BLaER1 (cell line): ENCODE data around the gene BCL11B.

ENCODE experiments used
- H3K27ac ChIP-seq: shearing (Covaris generic); formaldehyde crosslinking; 2 replicates; pipeline ENCODE4 v1.8.1; 2022
- H3K27me3 ChIP-seq: shearing (Covaris generic); formaldehyde crosslinking; 2 replicates; pipeline ENCODE4 v1.8.1; 2022
- H3K36me3 ChIP-seq: shearing (Covaris generic); formaldehyde crosslinking; 2 replicates; pipeline ENCODE4 v1.8.1; 2022
- H3K4me1 ChIP-seq: shearing (Covaris generic); formaldehyde crosslinking; 2 replicates; pipeline ENCODE4 v1.8.1; 2022
- H3K4me2 ChIP-seq: shearing (Covaris generic); formaldehyde crosslinking; 2 replicates; pipeline ENCODE4 v1.8.1; 2022
- H3K4me3 ChIP-seq: shearing (Covaris generic); formaldehyde crosslinking; 2 replicates; pipeline ENCODE4 v1.8.1; 2022
- H3K9ac ChIP-seq: shearing (Covaris generic); formaldehyde crosslinking; 2 replicates; pipeline ENCODE4 v1.8.1; 2022
- H3K9me3 ChIP-seq: shearing (Covaris generic); formaldehyde crosslinking; 2 replicates; pipeline ENCODE4 v1.8.1; 2022
- H4K20me1 ChIP-seq: shearing (Covaris generic); formaldehyde crosslinking; 2 replicates; pipeline ENCODE4 v1.8.1; 2022
- Cebpa-rat ChIP-seq: shearing (Covaris generic); IDR thresholded peaks from 2 replicates; pipeline ENCODE4 v1.8.1; 2022

Gene BCL11B

DNA sequence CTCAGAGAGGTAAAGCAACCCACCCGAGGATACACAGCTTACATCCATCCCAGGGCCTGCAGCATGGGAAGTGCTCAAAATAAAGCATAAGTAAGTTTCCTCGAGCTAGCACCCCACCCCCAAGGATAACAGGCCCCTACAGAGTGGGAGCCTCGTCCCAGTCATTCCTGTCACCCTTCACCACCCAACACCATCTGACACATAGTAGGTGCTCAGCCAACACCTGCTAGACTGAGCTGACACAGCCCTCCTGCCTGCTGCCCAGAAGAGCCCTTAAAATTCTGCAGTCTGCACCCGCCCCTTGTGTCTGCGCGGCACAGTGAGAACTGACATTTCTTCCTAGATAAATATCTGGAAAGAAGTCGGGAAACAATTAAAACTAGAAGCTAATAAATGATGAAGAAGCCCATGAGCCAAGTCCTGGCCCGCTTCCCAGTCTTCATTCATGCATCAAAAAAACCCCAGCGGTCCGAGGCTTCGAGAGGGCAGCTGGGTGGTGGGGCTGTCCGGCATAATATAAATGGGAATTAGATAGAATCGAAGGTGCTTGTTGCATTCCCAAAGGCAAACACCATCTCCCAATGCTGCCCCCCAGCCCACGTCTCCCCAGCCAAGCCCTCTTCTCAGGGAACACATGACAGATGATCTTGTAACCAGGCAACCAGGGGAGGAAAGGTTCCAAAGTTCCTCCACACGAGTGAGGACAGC, 76.2 kb downstream of the BCL11B start:
- Histone ChIP-seq H3K4me2 (no peak overlapping the region), H3K36me3 (peaks cover 43% of the 10 kb centered on the region), H3K4me1 (peaks cover 35% of the 10 kb centered on the region), H3K9ac (no peak overlapping the region), H3K9me3 (no peaks in the 10 kb centered on the region), H3K27ac (no peak overlapping the region), H4K20me1 (peaks cover 100% of the 10 kb centered on the region), H3K4me3 (no peak overlapping the region), H3K27me3 (no peaks in the 10 kb centered on the region)
- TF ChIP-seq Cebpa-rat = no peak

GRCh38 chr14:99194736-99195135, 77.3 kb downstream of the BCL11B start:
- no peaks in the 10 kb centered on the region for H3K27me3 ChIP-seq
- TF ChIP-seq Cebpa-rat = no peak
- no peak overlapping the region for H3K27ac ChIP-seq

DNA sequence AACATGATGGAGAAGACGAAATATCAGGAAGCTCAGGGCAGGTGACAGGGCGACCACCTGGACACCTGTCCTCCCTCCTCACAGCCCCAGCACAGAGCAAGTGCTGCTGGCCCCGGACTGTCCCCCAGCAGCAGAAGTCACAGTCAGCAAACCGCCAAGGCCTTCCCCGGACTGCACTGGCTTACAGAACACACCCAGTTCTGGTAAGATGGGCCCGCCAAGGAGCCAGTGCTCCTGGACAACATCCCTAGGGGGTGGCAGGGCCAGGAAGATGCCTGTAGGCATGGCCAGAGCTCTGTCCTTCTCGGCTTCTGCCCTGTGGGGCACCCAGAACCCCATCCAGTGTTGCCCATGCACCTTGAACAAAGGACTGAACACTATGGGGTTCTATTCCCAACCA, 77.9 kb downstream of the BCL11B start:
- Histone ChIP-seq H3K27me3 (no peaks in the 10 kb centered on the region), H4K20me1 (peaks cover 100% of the 10 kb centered on the region), H3K27ac (no peak overlapping the region), H3K4me1 (peaks cover 42% of the 10 kb centered on the region), H3K9ac (no peak overlapping the region), H3K4me2 (no peak overlapping the region), H3K9me3 (no peaks in the 10 kb centered on the region), H3K36me3 (peaks cover 33% of the 10 kb centered on the region), H3K4me3 (no peak overlapping the region)
- no peak for TF ChIP-seq Cebpa-rat

More at GRCh38 chr14:99194736-99195135, 77.3 kb downstream of the BCL11B start:
- Histone ChIP-seq H3K9me3 (no peaks in the 10 kb centered on the region), H3K4me1 (peaks cover 36% of the 10 kb centered on the region), H3K4me3 (no peak overlapping the region), H3K9ac (no peak overlapping the region), H3K36me3 (peaks cover 34% of the 10 kb centered on the region), H4K20me1 (peaks cover 100% of the 10 kb centered on the region), H3K4me2 (no peak overlapping the region)

DNA sequence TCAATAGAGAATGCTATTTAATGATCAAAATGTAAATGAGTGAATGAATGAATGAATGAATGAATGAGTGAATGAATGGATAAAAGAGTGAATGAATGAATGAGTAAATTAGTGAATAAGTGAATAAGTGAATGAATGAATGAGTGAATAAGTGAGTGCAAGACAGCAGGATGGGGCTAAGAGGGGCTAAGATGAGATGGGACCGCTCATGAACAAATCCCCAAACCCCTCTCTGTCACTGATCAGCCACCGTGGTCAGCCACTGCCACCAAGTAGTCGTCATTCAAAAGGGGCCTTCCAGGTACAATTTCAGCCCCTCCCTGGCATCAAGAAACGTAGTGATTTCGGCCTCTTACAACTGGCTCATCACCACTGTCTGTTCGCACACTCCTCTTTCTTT, 79.2 kb downstream of the BCL11B start:
- Histone ChIP-seq H3K27me3 (no peaks in the 10 kb centered on the region), H3K27ac (no peak overlapping the region), H3K9ac (peak overlapping the region; percentile 59; the same call in 1 of the 2 replicates), H3K36me3 (peaks cover 20% of the 10 kb centered on the region), H3K9me3 (no peaks in the 10 kb centered on the region), H3K4me3 (no peak overlapping the region), H4K20me1 (peaks cover 98% of the 10 kb centered on the region), H3K4me1 (peaks cover 44% of the 10 kb centered on the region), H3K4me2 (peak overlapping the region; percentile 81)
- TF ChIP-seq Cebpa-rat = no peak

GRCh38 chr14:99192028-99192621, 79.9 kb downstream of the BCL11B start:
- peak overlapping the region; percentile 81 for H3K4me2 ChIP-seq
- H3K27ac ChIP-seq = peak overlapping the region; percentile 55
- H3K4me1 ChIP-seq = peaks cover 44% of the 10 kb centered on the region
- peaks cover 98% of the 10 kb centered on the region for H4K20me1 ChIP-seq
- no peaks in the 10 kb centered on the region for H3K27me3 ChIP-seq
- peak overlapping the region; percentile 59; the same call in 1 of the 2 replicates for H3K9ac ChIP-seq
- H3K4me3 ChIP-seq = peak overlapping the region; percentile 45
- TF ChIP-seq Cebpa-rat = no peak
- no peaks in the 10 kb centered on the region for H3K9me3 ChIP-seq
- peaks cover 15% of the 10 kb centered on the region for H3K36me3 ChIP-seq

DNA sequence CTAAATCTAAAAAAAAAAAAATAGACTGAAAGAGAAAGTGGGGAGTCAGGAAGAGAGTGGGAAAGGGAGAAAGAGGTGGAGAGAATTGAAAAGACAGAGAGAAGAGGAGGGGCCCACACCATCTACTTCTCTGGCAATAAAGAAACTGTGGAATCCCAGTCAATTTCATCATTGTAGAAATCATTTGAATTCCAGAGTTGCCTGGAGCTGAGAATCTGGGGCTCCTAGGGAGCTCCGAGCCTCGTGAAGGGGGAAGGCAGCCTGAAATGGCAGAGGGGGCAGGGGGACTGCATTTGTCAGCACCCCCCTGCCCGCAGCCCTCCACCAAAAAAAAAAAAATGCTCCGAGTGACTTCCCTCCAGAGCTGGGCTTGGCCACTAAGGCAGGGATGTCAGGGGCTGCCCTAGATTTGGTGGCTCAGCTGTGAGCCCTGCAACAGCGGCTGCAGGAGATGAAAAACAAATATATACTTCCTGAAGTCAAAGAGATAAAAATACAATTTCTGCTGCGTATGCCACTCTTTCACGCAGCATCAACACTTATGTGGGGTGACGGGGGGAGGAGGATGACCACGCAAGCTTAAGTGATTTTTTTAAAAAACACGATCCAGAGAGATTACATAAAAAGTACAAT, 80.5 kb downstream of the BCL11B start:
- Histone ChIP-seq H4K20me1 (peaks cover 98% of the 10 kb centered on the region), H3K27ac (peak overlapping the region; percentile 40; the same call in 1 of the 2 replicates), H3K4me3 (peak overlapping the region; percentile 45), H3K36me3 (peaks cover 9% of the 10 kb centered on the region), H3K27me3 (no peaks in the 10 kb centered on the region), H3K9me3 (no peaks in the 10 kb centered on the region), H3K9ac (peak overlapping the region; percentile 59; the same call in 1 of the 2 replicates), H3K4me2 (peak overlapping the region; percentile 81), H3K4me1 (peaks cover 49% of the 10 kb centered on the region)
- TF ChIP-seq Cebpa-rat = no peak

DNA sequence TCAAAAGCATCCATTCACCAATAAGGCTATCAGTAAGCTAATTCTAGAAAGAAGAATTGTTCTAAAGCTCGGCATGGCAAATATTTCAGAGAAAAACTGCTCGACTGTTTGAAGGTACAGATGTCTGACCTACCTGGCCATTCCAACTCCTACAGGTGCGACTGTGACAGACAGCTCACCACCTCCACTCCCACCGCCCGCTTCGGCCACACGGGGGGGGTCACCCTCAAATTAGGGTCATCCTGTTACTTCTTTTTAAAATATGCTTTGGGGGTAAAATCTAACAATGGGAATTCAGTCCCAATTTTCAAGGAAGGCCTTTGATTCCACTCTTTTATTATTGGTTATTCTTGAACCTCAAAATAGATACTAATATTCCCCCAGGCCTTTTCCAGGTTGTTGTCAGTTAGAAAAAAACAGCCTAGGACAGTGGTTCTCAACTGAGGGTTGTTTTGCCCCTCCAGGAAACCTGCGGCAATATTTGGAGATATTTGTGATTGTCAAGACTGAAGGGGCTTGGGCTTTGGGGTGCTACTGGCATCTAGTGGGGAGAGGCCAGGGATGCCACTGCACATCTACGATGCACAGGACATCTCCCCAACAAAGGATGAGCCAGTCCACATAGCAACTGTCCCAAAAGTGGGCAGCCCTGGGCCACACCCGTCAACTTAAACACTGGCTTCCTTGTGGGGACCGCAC, 81.2 kb downstream of the BCL11B start:
- Histone ChIP-seq H3K4me3 (no peak overlapping the region), H4K20me1 (peaks cover 98% of the 10 kb centered on the region)
- TF ChIP-seq Cebpa-rat = no peak

DNA sequence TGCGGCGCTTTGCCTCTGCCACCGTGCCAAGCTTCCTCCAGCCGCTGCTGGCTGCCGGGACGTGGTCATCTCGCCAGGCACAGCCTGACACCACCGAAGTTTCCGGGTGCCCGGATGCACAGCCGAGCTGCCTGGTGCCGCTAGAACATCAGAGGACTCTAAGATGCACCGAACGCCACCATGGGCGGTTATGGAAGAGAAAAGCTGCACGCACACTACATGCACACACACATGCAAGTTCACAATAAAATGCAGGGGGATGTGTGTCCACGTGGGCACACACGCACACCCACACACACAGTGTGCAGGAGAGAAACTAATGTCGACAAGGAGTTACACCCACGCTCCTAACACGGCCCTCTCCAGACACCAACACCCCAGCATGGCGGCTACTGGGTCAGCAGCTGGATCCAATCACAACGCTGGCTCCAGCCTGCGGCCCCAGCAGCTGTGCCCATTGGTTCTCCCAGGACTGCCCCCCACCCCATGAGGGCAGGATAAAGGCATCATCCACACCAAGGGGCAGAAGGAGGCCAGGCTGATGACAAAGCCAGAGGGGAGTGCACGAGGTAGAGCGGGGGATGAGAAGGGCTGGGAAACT, 82.7 kb downstream of the BCL11B start:
- Histone ChIP-seq H3K4me2 (no peak overlapping the region), H4K20me1 (peaks cover 98% of the 10 kb centered on the region), H3K4me1 (peaks cover 54% of the 10 kb centered on the region), H3K9me3 (no peaks in the 10 kb centered on the region), H3K27ac (no peak overlapping the region), H3K27me3 (no peaks in the 10 kb centered on the region), H3K4me3 (no peak overlapping the region), H3K36me3 (0 out of 2 replicates have a peak, but pooled peaks cover 8% of the 10 kb centered on the region), H3K9ac (no peak overlapping the region)
- no peak for TF ChIP-seq Cebpa-rat

More for the DNA sequence above, 81.2 kb downstream of the BCL11B start:
- H3K36me3 ChIP-seq = peaks cover 3% of the 10 kb centered on the region; the same call in 1 of the 2 replicates
- H3K9ac ChIP-seq = 0 out of 2 replicates have a peak overlapping the region, but pooled peaks have one; percentile 15
- H3K9me3 ChIP-seq = no peaks in the 10 kb centered on the region
- no peaks in the 10 kb centered on the region for H3K27me3 ChIP-seq
- H3K4me1 ChIP-seq = peaks cover 49% of the 10 kb centered on the region
- H3K4me2 ChIP-seq = peak overlapping the region; percentile 81
- peak overlapping the region; percentile 40; the same call in 1 of the 2 replicates for H3K27ac ChIP-seq

GRCh38 chr14:99188731-99189191, 83.2 kb downstream of the BCL11B start:
- no peak for TF ChIP-seq Cebpa-rat
- H3K9ac ChIP-seq = no peak overlapping the region
- peaks cover 56% of the 10 kb centered on the region for H3K4me1 ChIP-seq
- no peak overlapping the region for H3K4me3 ChIP-seq
- H3K4me2 ChIP-seq = no peak overlapping the region
- H3K36me3 ChIP-seq = peaks cover 12% of the 10 kb centered on the region; the same call in 1 of the 2 replicates
- H3K9me3 ChIP-seq = no peaks in the 10 kb centered on the region
- no peaks in the 10 kb centered on the region for H3K27me3 ChIP-seq
- H3K27ac ChIP-seq = no peak overlapping the region
- peaks cover 98% of the 10 kb centered on the region for H4K20me1 ChIP-seq
